Measurements from ENCODE around the gene KL. TPM values are rescaled to one million over a fixed set of nuclear protein-coding genes. Genes with fewer than 3 reads are reported as not detected.

Gene KL
- total and polyA plus RNA-seq, 2 donors (not counting 1 experiment from before 2014, with no cell fraction given), result 0.07 TPM; not detected in 1

- ATAC-seq (ENCODE audit: low read depth) (no peak), DNase-seq (no peak)
- Mint-ChIP-seq H3K9me3 (ENCODE audit: insufficient read depth) (no peaks in the 10 kb centered on the region), H3K27ac (no peak overlapping the region), H3K27me3 (peaks cover 33% of the 10 kb centered on the region), H3K4me1 (peaks cover 6% of the 10 kb centered on the region), H3K4me3 (no peak overlapping the region)
- Histone ChIP-seq H2AFZ (ENCODE audit: insufficient read depth, low read depth, low read length, poor library complexity, severe bottlenecking) (no peak overlapping the region), H3K27ac (ENCODE audit: low read length in 2 of 2) (no peak overlapping the region), H3K9ac (ENCODE audit: low read length) (no peak overlapping the region), H3K79me2 (ENCODE audit: control insufficient read depth, insufficient read depth, low read length) (no peaks in the 10 kb centered on the region), H3K4me2 (replicated peaks; ENCODE audit: low read depth, low read length, poor library complexity, severe bottlenecking) (no peak overlapping the region), H3K27me3 (replicated peaks in 1 of 4; ENCODE audit: control extremely low read depth in 1 of 4, control insufficient read depth in 3 of 4, insufficient read depth in 4 of 4, low read length in 3 of 4) (no peaks in the 10 kb centered on the region), H4K20me1 (ENCODE audit: control insufficient read depth, insufficient read depth, low read length, poor library complexity, severe bottlenecking) (no peaks in the 10 kb centered on the region), H3K4me1 (ENCODE audit: control insufficient read depth in 2 of 2, insufficient read depth in 2 of 2, low read length in 2 of 2) (peaks cover 0 to 7% of the 10 kb centered on the region in 2 donors), H3K4me3 (ENCODE audit: control extremely low read depth in 1 of 5, extremely low read depth in 1 of 5, insufficient read depth in 1 of 5, low read depth in 2 of 5, low read length in 4 of 5) (no peak overlapping the region), H3K9me3 (ENCODE audit: control extremely low read depth in 1 of 3, control insufficient read depth in 2 of 3, insufficient read depth in 1 of 3, low read length in 2 of 3) (peaks cover 0 to 8% (median 0%) of the 10 kb centered on the region in 3 donors), H3K36me3 (replicated peaks in 1 of 2; ENCODE audit: control extremely low read depth in 1 of 2, control insufficient read depth in 1 of 2, extremely low read depth in 1 of 2, insufficient read depth in 2 of 2, low read length in 1 of 2) (no peaks in the 10 kb centered on the region)
- WGBS (ENCODE audit: insufficient coverage), result 71% methylated on average over 4 of the region's 8 CpGs
- no peak for TF ChIP-seq EZH2 (IDR thresholded peaks at IDR 0.05; ENCODE audit: borderline replicate concordance, insufficient read depth, low read depth, low read length, poor library complexity, severe bottlenecking)
- TF ChIP-seq, protein P1, sequence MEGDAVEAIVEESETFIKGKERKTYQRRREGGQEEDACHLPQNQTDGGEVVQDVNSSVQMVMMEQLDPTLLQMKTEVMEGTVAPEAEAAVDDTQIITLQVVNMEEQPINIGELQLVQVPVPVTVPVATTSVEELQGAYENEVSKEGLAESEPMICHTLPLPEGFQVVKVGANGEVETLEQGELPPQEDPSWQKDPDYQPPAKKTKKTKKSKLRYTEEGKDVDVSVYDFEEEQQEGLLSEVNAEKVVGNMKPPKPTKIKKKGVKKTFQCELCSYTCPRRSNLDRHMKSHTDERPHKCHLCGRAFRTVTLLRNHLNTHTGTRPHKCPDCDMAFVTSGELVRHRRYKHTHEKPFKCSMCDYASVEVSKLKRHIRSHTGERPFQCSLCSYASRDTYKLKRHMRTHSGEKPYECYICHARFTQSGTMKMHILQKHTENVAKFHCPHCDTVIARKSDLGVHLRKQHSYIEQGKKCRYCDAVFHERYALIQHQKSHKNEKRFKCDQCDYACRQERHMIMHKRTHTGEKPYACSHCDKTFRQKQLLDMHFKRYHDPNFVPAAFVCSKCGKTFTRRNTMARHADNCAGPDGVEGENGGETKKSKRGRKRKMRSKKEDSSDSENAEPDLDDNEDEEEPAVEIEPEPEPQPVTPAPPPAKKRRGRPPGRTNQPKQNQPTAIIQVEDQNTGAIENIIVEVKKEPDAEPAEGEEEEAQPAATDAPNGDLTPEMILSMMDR (IDR thresholded peaks at IDR 0.05), result no peak
- ChIA-PET POLR2A (no interaction called here), CTCF (no interaction called here)
- intact Hi-C loops (cut with micrococcal nuclease), result no loop called here
Measured at GRCh38 chr13:32986552-32986951, 29.7 kb upstream of the KL start.

- Histone ChIP-seq H3K9me3 (ENCODE audit: control extremely low read depth in 1 of 3, control insufficient read depth in 2 of 3, insufficient read depth in 1 of 3, low read length in 2 of 3) (peaks cover 0 to 8% (median 0%) of the 10 kb centered on the region in 3 donors), H4K20me1 (ENCODE audit: control insufficient read depth, insufficient read depth, low read length, poor library complexity, severe bottlenecking) (no peaks in the 10 kb centered on the region), H2AFZ (ENCODE audit: insufficient read depth, low read depth, low read length, poor library complexity, severe bottlenecking) (no peak overlapping the region), H3K27me3 (replicated peaks in 1 of 4; ENCODE audit: control extremely low read depth in 1 of 4, control insufficient read depth in 3 of 4, insufficient read depth in 4 of 4, low read length in 3 of 4) (no peaks in the 10 kb centered on the region), H3K4me3 (ENCODE audit: control extremely low read depth in 1 of 5, extremely low read depth in 1 of 5, insufficient read depth in 1 of 5, low read depth in 2 of 5, low read length in 4 of 5) (no peak overlapping the region), H3K4me2 (replicated peaks; ENCODE audit: low read depth, low read length, poor library complexity, severe bottlenecking) (no peak overlapping the region), H3K36me3 (replicated peaks in 1 of 2; ENCODE audit: control extremely low read depth in 1 of 2, control insufficient read depth in 1 of 2, extremely low read depth in 1 of 2, insufficient read depth in 2 of 2, low read length in 1 of 2) (no peaks in the 10 kb centered on the region), H3K4me1 (ENCODE audit: control insufficient read depth in 2 of 2, insufficient read depth in 2 of 2, low read length in 2 of 2) (peaks cover 0 to 7% of the 10 kb centered on the region in 2 donors), H3K79me2 (ENCODE audit: control insufficient read depth, insufficient read depth, low read length) (no peaks in the 10 kb centered on the region), H3K27ac (ENCODE audit: low read length in 2 of 2) (no peak overlapping the region), H3K9ac (ENCODE audit: low read length) (no peak overlapping the region)
- H3K27me3 Mint-ChIP-seq, result peaks cover 32% of the 10 kb centered on the region
- WGBS (ENCODE audit: insufficient coverage), result no CpG with 5 or more reads among the region's 1 CpG
- H3K4me1 Mint-ChIP-seq, result peaks cover 6% of the 10 kb centered on the region
- intact Hi-C loops (cut with micrococcal nuclease), result no loop called here
- ChIA-PET POLR2A (no interaction called here), CTCF (no interaction called here)
- DNase-seq (no peak), ATAC-seq (ENCODE audit: low read depth) (no peak)
- no peak for TF ChIP-seq EZH2 (IDR thresholded peaks at IDR 0.05; ENCODE audit: borderline replicate concordance, insufficient read depth, low read depth, low read length, poor library complexity, severe bottlenecking)
- TF ChIP-seq, protein P1 (IDR thresholded peaks at IDR 0.05), result no peak
- no peak overlapping the region for H3K27ac Mint-ChIP-seq
- no peaks in the 10 kb centered on the region for H3K9me3 Mint-ChIP-seq (ENCODE audit: insufficient read depth)
- H3K4me3 Mint-ChIP-seq, result no peak overlapping the region
Measured at GRCh38 chr13:32987462-32987861, 28.8 kb upstream of the KL start.
